Activated T-helper 1 cell treated with anti-CD3 and anti-CD28 coated beads, Interleukin-2, amount 50 U/mL, for 16 hours (primary cell): ENCODE results near the gene RNF151.
A peak's percentile ranks its signal among the peaks of the same experiment; 100 is the strongest.
"Not testable (repeated sequence)": the region's sequence is repeated elsewhere in the genome, so short reads cannot be mapped to it uniquely, and the experiment has no call there.

Experiments used
- DNase-seq, 2 donors: peaks; one replicate each; pipeline ENCODE4 v3.0.0-alpha.2; 2020; ENCODE audit warnings: low read depth in 1 of 2, low spot score in 1 of 2

Gene RNF151, protein sequence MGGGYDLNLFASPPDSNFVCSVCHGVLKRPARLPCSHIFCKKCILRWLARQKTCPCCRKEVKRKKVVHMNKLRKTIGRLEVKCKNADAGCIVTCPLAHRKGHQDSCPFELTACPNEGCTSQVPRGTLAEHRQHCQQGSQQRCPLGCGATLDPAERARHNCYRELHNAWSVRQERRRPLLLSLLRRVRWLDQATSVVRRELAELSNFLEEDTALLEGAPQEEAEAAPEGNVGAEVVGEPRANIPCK

DNA sequence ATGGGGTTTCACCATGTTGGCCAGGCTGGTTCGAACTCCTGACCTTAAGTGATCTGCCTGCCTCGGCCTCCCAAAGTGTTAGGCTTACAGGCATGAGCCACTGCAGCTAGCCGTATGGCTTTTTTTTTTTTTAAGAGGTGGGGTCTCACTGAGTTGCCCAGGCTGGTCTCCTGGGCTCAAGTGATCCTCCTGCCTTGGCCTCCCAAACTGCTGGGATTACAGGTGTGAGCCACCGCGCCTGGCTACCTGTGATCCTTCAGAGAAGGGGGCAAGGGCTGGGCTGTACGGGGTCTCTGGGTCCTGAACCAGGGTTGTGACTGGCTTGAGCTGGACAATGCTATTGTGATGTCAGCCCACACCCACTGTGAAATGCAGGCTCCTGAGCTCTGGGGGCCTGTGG lies at the start of gene RNF151:
RNF151 (plus strand) TSS at position 397 of the 400 bp plus-strand sequence. CDS start 26 bp downstream, outside the sequence.
- DNase-seq = no peak

DNA sequence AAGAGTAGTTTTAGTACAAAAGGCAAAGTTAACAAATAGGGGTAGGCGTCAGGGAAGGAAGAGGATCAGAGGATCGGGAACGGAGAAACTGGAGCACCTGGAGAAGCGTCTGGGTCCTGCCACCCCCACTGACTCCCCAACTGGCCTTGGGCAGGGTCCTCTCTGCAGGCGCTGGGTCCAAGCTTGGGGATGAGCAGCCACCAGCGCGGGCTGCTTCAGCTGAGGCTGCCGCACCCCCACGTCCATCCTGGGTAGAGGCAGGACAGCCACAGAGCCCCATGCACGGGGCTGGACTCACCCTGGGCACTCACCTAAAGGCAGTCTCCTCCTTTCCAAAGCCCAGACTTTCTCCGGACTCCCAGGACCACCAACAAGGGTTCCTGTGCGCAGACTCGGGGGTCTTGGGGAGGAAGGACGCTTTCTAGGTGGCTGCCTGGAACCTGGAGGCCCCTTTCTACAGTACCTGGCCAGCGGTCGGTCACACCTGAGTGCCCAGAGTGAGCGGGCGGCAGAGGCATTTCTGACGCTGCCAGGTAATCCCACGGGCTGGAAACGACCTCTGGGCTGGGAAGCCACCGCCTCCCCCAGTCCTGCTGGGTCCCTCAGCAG lies 49.5 kb upstream of the RNF151 start:
- no peak for DNase-seq

DNA sequence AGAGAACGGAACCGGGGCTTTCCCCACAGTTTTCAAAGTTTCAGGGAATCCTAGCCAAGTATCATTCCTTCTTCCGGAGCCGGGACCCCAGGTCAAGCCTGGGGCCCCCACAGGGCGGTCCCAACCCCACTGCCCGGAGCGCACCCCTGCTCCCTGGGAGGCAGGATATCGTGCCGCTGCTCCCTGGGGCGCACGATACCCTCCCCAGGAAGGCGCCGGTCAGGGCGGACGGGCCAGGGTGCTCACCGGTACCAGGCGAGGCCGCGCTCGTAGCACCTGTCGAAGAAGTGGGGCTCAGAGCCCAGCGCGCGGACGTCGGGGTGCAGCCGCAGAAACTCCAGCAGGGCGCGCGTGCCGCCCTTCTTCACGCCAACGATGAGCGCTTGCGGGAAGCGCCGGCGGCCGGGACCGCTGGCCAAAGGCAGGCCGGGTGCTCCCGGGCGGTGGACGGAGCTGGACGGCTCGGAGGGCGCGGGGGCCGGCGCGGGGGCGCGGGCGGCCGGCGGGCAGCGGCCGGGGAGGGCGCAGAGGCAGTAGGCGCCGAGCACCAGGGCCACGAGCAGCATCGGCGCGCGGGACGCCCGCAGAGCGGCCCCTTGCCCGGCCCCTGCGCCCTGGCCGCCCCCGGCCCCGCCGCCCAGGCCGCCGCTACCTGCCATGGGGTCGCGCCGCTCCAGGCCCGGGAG lies 48.8 kb upstream of the RNF151 start:
- no peak for DNase-seq

DNA sequence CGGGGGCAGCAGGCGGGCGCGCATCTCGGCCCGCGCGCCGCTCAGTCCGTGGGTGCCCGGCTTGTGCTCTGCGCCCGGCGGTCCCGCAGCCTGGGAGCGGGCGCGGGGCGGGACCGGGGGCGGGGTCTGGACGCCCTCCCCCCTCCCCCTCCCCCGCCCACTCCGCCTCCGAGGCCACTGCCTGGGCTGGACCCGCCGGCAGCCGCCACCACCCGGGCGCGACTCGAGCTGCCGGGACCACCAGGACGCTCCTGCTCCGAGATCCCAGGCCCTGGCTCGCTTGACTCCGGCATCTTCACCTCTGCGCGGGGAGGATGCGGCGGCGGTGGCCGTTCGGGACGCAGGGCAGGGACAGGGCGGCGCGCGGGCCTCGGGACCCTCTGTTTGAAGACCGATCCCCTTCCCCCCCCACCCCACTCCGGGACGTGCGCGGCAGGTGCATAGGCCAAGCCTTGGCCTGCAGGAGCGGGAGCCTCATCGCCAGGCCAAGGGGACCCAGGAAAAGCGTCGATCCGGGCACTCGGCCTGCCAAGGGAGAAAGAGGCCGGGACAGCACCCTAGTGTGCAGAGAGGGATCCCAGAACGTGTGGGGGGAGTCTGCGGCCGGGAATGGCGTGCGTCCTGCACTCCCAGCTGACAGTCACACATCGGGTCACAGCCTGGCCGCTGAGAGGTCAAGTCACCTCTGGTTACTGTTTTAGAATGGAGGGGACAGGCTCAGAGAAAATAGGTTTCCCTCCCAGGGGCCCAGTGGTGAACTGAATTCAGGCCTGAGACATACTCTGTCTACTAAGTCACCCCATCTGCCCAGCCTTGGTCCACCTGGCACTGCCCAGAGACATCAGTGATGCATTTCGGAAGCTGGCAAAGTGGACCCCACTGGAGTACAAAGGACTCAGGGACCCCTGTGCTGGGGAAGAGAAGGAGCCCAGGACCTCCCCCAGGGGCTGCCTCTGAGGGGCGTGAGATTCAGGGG lies 48.0 kb upstream of the RNF151 start, which contains the start of gene HS3ST6:
HS3ST6 (minus strand) TSS at position 65 of the 976 bp plus-strand sequence. CDS start 92 bp downstream, outside the sequence.
- DNase-seq = no peak

DNA sequence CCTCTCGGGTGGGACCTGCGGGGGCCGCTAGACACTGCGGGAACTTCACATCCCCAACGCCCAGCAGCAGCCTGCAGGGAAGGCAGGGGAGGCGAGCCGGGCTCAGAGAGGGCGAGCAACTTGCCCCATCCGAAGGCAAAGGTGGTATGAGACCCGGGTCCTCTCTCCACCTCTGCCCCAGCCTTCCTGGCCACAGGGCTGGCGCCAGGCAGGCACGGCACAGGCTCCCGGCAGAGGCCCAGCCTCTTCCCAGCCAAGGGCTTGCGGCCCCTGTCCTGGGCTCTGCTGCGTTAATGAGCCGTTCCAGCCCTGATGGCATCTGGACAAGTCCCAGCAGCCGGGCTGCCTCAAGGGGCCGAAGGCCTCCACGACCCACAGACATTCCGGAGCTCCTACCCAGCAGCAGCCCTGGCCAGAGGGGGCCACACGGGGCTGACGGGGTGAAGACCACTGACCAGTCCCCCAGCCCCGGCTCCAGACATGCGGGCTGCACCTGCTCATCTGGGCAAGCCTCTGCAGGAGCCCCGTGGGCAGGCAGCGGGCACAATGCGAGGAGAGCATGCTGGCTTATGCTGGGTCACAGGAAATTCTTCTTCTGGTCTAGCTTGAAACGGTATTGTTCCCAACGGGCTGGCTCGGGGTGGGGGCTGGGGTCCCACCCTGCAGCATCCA lies 47.2 kb upstream of the RNF151 start:
- DNase-seq = no peak

DNA sequence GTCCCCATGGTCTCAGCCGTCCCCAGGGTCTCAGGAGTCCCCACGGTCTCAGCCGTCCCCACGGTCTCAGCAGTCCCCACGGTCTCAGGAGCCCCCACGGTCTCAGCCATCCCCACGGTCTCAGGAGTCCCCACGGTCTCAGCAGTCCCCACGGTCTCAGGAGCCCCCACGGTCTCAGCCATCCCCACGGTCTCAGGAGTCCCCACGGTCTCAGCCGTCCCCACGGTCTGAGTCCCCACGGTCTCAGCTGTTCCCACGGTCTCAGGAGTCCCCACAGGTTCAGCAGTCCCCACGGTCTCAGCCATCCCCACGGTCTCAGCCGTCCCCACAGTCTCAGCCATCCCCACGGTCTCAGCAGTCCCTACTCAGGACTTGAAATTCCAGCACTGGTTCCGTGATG lies 46.5 kb upstream of the RNF151 start:
- not testable (repeated sequence) for DNase-seq

DNA sequence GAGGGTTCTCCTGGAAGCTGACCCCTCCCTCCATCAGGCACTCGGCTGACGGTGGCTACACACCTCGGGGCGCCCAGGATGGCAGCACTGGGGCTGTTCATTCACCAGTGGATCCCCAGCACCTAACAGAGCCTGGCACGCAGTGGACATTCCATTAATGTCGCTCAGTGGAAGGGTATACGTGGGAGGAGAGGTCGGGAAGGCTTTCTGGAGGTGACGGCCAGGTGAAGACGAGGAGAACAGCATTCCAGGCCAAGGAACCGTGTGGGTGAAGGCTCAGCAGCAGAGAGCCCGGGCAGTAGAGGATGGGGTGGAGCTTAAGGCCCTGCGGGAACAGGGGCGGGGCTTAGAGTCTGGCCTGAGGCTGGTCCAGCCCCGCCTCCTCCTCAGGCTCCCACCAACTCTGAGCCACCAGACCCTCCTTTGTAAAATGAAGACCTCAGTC lies 45.9 kb upstream of the RNF151 start:
- DNase-seq = no peak

DNA sequence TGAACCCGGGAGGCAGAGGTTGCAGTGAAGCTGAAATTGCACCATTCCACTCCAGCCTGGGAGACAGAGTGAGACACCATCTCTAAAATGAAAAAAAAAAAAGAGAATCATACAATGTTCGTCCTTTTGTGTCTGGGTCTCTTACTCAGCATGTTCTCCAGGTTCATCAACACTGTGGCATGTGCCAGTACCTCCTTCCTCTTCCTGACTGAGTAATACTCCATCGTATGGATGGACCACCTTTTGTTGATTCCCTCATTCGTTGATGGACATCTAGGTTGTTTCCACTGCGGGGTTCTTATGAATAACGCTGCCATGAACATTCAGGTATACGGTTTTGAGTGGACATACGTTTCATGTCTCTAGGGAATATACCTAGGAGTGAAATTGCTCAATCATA lies 44.3 kb upstream of the RNF151 start:
- no peak for DNase-seq

DNA sequence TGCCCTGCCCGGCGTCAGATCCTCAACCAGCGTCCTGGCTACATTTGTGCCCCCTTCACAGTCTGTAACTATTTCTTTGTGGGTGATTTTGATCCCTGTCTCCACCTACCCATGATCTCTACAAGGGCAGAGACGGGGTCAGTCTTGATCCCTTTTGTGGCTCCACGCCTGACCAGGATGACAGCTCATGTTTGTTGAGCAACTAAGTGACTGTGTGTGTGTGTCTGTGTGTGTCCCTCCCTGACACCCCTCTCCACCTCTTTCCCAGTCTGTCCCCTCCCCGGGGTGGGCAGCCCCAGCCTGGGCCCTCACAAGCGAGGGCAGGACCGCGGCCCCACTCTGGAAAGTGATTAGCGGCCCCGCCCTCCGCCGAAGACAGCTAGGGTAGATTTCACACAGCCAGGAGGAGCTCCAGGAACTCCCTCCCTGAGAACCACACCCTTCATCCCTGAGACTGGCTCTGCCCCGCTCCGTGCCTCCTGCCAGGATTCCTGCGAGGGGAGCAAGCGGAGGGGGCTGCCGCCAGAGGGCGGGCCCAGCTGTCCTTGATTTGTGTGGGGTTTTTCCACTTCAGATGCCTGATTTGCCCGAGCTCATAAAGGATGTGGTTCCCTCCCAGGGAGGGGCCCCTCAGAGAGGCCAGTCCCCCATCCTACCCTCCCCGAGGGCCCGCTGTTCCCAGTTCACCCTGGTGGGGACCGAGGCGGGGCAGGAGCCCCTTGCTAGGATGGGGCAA lies 43.2 kb upstream of the RNF151 start:
- DNase-seq = no peak

DNA sequence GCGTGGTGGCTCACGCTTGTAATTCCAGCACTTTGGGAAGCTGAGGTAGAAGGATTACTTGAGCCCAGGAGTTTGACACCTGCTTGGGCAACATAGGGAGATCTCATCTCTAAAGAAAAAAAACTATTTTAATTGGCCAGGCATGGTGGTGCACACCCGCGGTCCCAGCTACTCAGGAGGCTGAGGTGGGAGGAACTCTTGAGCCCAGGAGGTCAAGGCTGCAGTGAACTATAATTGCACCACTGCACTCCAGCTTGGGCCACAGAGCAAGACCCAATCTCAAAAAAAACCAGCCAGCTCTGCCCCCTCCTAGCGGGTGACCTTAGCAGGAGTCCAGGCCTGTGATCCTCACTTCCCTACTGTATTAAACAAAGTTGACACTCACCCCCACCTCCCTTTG lies 42.6 kb upstream of the RNF151 start:
- DNase-seq = no peak

DNA sequence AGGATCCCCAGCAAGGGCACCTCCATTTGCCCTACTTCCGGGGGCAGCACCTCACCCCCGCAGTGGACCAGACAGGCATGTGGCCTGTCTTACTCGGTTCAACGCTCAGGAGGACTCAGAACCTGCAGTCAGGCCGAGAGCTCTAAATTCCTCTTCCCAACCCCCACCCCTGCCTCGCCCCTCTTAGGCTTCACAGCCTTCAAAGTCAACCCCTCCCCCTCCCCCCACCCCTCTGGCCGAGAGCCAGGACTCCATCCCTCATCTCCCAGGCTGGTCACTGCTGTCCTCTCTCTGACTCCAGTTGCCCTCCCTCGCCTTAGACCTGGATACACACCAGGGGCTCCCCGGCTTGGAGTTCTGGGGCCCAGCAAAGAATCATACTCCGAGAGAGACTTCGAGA lies 40.4 kb upstream of the RNF151 start:
- DNase-seq = no peak

DNA sequence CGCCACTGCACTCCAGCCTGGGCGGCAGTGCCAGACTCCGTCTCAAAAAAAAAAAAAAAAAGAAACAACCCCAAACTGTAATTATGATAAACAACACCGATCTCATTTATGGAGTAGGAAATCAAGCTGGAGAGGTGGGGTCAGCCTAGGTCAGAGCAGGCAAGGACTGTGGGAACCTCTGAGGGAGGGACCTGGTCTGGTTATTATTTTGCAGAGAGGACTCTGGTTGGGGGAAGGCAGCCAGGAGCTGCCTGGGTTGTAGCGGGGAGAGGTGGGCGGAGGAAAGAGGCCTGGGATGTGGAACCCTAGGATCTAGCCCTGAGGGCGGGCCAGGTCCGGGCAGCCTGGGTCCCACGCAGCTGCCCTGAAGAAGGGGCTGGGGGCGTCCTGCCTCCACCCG lies 37.6 kb upstream of the RNF151 start:
- DNase-seq = no peak

DNA sequence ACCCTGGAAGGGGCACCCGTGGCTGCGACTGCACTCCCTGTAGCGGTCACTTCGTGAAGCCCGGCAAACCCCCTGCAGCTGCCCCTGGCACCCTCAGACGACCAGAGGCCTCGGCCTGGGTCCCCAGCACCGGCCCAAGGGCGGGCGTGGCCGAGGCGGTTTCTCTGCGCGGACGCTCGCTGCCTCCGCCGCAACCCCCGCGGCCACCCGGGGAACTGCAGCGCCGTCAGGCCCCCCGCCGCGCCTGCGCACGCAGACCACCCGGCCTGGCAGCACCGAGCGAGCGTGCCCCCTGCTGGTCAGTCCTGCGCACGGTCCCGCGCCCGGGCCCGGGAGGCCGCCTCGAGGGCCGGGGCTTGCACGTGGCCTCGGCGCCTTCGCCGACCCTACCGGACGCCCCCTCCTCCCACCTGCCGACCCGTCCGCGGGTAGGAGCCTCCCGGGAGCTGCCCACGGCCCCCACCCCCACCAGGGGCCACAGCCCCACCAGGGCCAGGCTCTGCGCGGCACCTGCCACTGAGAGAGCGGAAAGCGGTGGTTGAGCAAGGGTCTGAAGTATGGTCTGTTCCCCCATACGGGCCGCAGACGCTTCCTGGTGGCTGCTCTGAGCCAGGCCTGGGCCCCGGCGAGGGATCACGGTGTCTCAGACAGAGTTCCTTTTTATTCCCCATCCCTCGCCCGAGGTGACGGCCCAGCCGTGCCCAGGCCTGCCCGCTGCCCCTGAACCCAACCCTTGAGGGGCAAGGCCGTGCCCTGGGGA lies 36.9 kb upstream of the RNF151 start:
- peak; percentile 89 to 90 for DNase-seq

DNA sequence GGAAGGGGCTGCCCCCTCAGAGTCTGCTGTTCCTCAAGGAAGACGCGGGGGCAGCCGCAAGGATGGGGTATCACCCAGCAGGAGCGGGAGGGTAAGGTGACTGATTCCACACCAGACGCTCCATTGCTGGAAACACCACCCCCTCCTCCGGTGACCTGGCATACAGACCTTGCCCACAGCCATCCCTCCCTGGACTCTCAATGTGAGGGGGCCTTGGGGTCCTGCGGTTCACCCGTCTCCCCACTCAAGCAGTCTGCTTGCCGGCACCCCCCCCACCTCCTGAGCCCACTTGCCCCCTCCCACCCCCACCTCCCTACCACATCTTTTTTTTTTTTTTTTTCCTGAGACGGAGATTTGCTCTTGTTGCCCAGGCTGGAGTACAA lies 36.3 kb upstream of the RNF151 start:
- no peak for DNase-seq

DNA sequence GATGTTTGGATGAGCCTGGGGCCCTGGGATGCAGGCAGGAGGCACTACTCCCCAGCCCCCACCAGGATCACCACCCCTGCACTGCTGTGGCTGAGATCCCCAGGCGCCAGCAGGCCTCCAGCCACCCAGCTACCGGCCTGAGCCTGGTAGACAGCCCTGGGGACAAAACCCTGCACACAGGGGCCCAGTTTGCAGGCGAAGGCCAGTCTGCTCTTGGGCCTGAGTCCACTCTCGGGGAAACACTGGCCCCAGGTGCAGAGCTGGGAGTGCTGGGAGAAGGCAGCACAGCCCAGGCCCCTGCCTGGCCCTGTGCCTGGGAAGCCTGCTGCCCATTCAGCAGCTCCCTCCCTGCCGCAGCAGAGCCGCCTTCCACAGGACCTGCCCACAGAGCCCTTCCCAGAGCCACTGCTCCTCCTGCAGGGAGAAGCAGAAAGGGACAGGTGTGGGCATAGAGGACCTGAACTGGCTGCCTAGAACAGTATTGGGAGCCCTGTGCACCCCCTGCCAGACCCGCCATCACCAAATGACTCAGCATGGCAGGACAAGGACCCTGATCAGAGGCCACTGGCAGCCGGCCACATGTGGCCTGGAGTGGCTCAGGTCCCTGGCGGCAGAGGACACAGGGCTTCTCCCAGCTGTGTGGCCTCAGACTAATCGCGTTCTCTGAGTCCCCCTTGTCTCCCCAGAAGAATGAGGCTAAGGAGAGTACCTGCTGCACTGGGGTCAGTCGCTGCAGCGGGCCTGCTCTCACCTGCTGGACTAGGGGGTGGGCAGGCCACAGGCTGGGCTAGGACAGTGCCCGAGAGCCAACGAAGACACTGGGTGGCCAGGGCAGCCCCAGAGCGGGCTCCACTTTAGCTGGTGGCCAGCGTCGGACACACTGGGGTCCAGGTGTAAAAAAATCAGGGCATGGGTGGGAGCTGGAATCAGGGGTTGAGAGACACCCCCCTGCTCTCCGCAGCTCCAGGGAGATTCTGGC lies 34.3 kb upstream of the RNF151 start:
- no peak for DNase-seq

DNA sequence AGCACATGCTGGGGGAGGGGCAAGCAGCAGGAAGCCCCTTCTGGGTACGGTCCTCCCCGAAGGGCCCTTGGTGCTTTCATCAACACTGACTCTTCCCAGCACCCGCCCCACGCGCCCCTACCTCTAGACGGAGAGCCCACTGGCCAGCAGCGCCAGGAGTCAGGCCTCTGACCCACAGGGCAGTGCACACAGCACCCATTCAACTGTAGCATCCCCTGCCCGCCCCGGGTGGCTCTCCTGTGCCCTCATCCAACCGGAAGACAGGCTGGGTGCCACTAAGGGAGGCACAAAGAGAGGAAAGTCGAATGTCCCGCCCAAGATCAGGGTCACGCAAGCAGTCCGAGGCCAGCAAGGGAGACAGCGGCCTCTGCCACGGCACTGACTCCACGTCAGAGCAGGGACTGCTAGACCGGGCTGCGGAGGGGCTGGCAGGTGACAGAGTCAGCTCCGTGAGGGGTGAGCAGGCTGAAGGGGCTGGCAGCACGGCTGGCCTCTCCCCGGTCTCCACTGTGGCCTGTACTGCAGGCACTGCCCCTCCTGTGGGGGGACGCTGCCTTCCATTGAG lies 33.5 kb upstream of the RNF151 start:
- no peak for DNase-seq

DNA sequence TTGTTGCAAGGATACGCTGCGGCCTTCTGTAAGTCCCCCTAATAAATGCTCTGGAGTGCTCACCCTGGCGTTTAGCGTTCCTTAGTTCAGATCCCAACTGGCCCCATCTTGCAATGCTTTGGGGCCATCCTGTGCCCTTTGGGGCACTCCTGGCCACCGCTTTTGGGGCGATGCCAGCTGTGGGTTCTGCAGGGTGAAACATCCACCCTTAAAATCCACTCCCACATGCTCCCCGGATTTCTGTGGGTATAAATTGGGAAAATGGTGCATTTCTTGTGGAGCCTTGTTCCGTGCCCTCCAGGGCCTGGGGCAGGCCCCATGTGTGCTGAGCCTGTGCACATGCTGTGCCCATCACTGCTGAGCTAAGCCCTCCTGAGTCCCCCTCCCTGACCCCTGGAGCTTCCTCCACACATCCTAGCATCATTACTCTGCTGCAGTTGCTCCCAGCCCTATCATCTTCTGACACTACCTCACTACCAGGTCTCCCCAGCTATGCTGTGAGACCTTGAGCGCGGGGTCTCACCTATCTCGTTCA lies 29.6 kb upstream of the RNF151 start:
- no peak for DNase-seq
